Measurements from ENCODE around the gene HNRNPA1L2. TPM values are rescaled to one million over a fixed set of nuclear protein-coding genes. Genes with fewer than 3 reads are reported as not detected.

Gene HNRNPA1L2
- total RNA-seq, 4 donors from 2014 or later: 2.3 to 4.8 (median 2.8) TPM

DNA sequence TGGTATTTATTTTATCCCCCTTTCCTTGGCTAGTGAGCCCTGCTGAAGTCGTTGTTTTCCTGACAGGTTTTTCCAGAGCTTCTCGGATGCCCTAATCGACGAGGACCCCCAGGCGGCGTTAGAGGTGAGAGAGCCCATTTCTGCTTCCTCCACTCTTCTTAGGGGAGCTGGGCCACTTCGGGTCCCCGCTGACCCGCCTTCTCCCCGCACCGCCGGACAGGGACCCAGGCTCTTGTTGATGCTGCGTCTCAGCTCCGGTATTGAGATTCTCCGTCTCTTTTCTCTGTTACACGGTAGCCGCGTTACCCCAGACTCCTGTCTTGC lies 10.7 kb downstream of the HNRNPA1L2 start:
- H3K27ac ChIP-seq: peak overlapping the region; percentile 90 to 97 (median 96)
- H3K27me3 ChIP-seq: no peaks in the 10 kb centered on the region
- H3K36me3 ChIP-seq: peaks cover 0 to 17% of the 10 kb centered on the region in 2 donors
- H3K4me1 ChIP-seq: peaks cover 11 to 59% (median 15%) of the 10 kb centered on the region in 3 donors
- no peaks in the 10 kb centered on the region for H3K9me3 ChIP-seq
- 0 to 1% methylated on average over 6 to 15 of the region's 18 CpGs for WGBS, 2 donors (ENCODE audit: low coverage in 1 of 2)
- no peak for TF ChIP-seq EP300 (IDR thresholded peaks at IDR 0.05)
- TF ChIP-seq, protein P1, sequence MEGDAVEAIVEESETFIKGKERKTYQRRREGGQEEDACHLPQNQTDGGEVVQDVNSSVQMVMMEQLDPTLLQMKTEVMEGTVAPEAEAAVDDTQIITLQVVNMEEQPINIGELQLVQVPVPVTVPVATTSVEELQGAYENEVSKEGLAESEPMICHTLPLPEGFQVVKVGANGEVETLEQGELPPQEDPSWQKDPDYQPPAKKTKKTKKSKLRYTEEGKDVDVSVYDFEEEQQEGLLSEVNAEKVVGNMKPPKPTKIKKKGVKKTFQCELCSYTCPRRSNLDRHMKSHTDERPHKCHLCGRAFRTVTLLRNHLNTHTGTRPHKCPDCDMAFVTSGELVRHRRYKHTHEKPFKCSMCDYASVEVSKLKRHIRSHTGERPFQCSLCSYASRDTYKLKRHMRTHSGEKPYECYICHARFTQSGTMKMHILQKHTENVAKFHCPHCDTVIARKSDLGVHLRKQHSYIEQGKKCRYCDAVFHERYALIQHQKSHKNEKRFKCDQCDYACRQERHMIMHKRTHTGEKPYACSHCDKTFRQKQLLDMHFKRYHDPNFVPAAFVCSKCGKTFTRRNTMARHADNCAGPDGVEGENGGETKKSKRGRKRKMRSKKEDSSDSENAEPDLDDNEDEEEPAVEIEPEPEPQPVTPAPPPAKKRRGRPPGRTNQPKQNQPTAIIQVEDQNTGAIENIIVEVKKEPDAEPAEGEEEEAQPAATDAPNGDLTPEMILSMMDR (IDR thresholded peaks at IDR 0.05): peak in 1 of 4 experiments; percentile 3
- no peak for TF ChIP-seq POLR2AphosphoS5 (IDR thresholded peaks at IDR 0.05)
- TF ChIP-seq POLR2A (IDR thresholded peaks at IDR 0.05): no peak
- ATAC-seq: peak; percentile 2
- peak overlapping the region; percentile 78 to 95 for H3K4me3 ChIP-seq

DNA sequence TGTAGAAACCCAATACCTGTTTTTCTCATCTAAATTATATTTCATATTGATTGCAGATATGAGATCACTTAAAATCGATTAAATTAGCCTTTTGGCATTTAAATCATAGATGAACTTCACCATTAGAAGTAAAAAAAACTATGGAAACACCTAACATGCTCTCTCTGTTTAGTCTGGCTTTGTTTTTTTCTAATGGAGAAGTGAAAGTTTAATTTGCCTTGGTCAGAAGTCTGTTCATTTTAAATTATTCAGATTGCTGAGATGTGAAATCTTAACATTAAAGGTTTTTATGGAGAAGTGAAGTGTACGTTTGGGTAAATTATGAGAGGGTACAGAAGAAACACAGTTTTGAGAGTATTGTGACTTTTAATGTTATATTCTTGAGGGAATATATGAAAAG lies 17.1 kb downstream of the HNRNPA1L2 start:
- peaks cover 1 to 33% (median 3%) of the 10 kb centered on the region in 3 donors for H3K4me1 ChIP-seq
- peaks cover 0 to 71% of the 10 kb centered on the region in 2 donors for H3K36me3 ChIP-seq
- no peaks in the 10 kb centered on the region for H3K27me3 ChIP-seq
- no peak for ATAC-seq
- H3K9me3 ChIP-seq: no peaks in the 10 kb centered on the region
- 87 to 92% methylated on average over 2 of the region's 2 CpGs for WGBS, 2 donors (ENCODE audit: low coverage in 1 of 2)
- H3K4me3 ChIP-seq: no peak overlapping the region
- no peak overlapping the region for H3K27ac ChIP-seq
- TF ChIP-seq POLR2AphosphoS5 (IDR thresholded peaks at IDR 0.05) (no peak), EP300 (IDR thresholded peaks at IDR 0.05) (no peak), POLR2A (IDR thresholded peaks at IDR 0.05) (no peak)
- TF ChIP-seq, protein P1 (IDR thresholded peaks at IDR 0.05): no peak

DNA sequence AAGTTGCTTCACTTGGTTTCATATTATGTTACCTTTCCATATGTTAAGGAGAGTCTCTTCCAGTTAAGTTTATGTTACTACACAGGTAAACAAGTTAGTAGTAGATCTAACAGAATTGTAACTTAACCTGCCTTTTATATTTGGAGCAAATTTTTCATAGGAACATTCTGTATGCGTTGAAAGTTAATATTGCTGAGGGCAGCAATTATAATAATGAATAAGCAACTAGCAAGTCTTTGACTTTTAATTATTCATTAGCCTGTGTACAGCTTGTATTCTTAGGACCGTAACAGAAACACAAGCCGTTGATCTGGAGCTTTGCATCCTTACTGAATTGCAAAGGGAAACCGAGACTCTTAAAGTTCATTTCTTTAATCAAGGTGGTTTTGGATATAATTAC lies 22.0 kb downstream of the HNRNPA1L2 start:
- Histone ChIP-seq H3K27ac (no peak overlapping the region), H3K9me3 (no peaks in the 10 kb centered on the region), H3K36me3 (peaks cover 9 to 87% of the 10 kb centered on the region in 2 donors), H3K4me3 (no peak overlapping the region), H3K27me3 (no peaks in the 10 kb centered on the region), H3K4me1 (no peaks in the 10 kb centered on the region)
- no peak for ATAC-seq
- no peak for TF ChIP-seq EP300 (IDR thresholded peaks at IDR 0.05)
- no peak for TF ChIP-seq POLR2A (IDR thresholded peaks at IDR 0.05)
- no peak for TF ChIP-seq POLR2AphosphoS5 (IDR thresholded peaks at IDR 0.05)
- TF ChIP-seq, protein P1 (IDR thresholded peaks at IDR 0.05): no peak
- WGBS, 2 donors (ENCODE audit: low coverage in 1 of 2): 97 to 98% methylated on average over 4 of the region's 4 CpGs

DNA sequence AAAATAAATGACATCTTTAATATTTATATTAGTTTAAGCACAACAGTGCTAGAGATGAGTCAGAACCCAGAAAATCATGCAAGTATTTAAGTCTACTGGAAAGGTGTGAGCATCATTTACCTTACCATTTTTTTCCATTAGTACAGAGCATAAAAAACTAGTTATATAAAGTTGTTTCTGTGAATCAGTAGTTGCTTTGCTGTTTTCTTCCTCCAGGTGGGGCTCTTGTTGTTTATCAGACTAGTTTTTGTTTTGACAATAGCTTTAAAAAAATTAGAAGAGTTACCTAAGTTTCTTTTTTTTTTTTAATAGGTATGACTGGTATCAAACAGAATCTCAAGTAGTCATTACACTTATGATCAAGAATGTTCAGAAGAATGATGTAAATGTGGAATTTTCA lies 23.1 kb downstream of the HNRNPA1L2 start:
- Histone ChIP-seq H3K36me3 (peaks cover 9 to 80% of the 10 kb centered on the region in 2 donors), H3K4me1 (no peaks in the 10 kb centered on the region), H3K27me3 (no peaks in the 10 kb centered on the region), H3K9me3 (no peaks in the 10 kb centered on the region), H3K27ac (no peak overlapping the region), H3K4me3 (no peak overlapping the region)
- no peak for ATAC-seq
- no peak for TF ChIP-seq EP300 (IDR thresholded peaks at IDR 0.05)
- no peak for TF ChIP-seq POLR2AphosphoS5 (IDR thresholded peaks at IDR 0.05)
- TF ChIP-seq, protein P1 (IDR thresholded peaks at IDR 0.05): peak in 2 of 4 experiments; percentile 9

DNA sequence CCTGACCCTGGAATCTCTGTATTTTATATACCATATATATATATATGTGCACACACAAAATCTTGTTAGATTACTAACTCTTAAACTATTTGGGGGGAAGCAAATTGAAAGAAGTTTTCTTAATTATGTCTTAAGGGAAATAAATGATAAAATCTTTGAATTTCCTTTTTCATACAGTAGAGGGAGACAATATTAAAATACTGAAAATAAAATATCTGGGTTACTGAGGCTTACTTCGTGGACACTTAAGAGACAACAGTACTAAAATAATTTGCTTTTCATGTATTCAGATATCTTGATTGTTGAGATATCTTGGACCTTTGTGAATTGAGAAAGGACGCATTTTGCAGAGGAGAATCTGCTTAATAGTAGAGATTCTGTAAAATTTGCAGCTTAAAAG lies 27.4 kb downstream of the HNRNPA1L2 start:
- 64 to 68% methylated on average over 2 of the region's 2 CpGs for WGBS, 2 donors (ENCODE audit: low coverage in 1 of 2)
- Histone ChIP-seq H3K27me3 (no peaks in the 10 kb centered on the region), H3K27ac (no peak overlapping the region), H3K4me1 (peaks cover 0 to 10% (median 0%) of the 10 kb centered on the region in 3 donors), H3K36me3 (peaks cover 9 to 45% of the 10 kb centered on the region in 2 donors), H3K9me3 (no peaks in the 10 kb centered on the region), H3K4me3 (no peak overlapping the region)
- ATAC-seq: no peak
- TF ChIP-seq, protein P1 (IDR thresholded peaks at IDR 0.05): no peak
- TF ChIP-seq POLR2AphosphoS5 (IDR thresholded peaks at IDR 0.05) (no peak), EP300 (IDR thresholded peaks at IDR 0.05) (no peak), POLR2A (IDR thresholded peaks at IDR 0.05) (no peak)

Measured in gastroesophageal sphincter (tissue), 4 donors.